Mesothelial cell of epicardium (in vitro differentiated cells): Measurements from ENCODE around the gene LPIN1. TPM values are rescaled to one million over a fixed set of nuclear protein-coding genes. Genes with fewer than 3 reads are reported as not detected.

ENCODE experiments used
- DNase-seq, 2 experiments: peaks; one replicate each; pipeline ENCODE4 v3.0.0; 2021; ENCODE audit warnings: low spot score in 2 of 2; ENCODE audit not compliant: unreplicated experiment in 2 of 2
- H3K27ac Mint-ChIP-seq: 2 replicates; pipeline ENCODE4 v1.8.0; 2021; ENCODE audit warnings: mixed read lengths
- H3K27me3 Mint-ChIP-seq: 2 replicates; pipeline ENCODE4 v1.8.0; 2021; ENCODE audit warnings: low read depth, mixed read lengths
- H3K36me3 Mint-ChIP-seq: 2 replicates; pipeline ENCODE4 v1.8.0; 2021; ENCODE audit warnings: mixed read lengths
- H3K4me1 Mint-ChIP-seq: 2 replicates; pipeline ENCODE4 v1.8.0; 2021; ENCODE audit warnings: mixed read lengths
- H3K4me3 Mint-ChIP-seq: 2 replicates; pipeline ENCODE4 v1.8.0; 2021; ENCODE audit warnings: mild to moderate bottlenecking, moderate library complexity, mixed read lengths
- H3K9me3 Mint-ChIP-seq: 2 replicates; pipeline ENCODE4 v1.8.0; 2021; ENCODE audit warnings: mixed read lengths
- CTCF ChIP-seq: fragments of 200-600 bp; sonication (generic); IDR thresholded peaks from one replicate; pipeline ENCODE4 v1.5.0; 2021; ENCODE audit warnings: antibody characterized with exemption; ENCODE audit not compliant: unreplicated experiment
- total RNA-seq: library from RNA; stranded (reverse); gene quantifications from 3 replicates; pipeline ENCODE4 v1.2.1, GENCODE V29; 2021

Gene LPIN1
- total RNA-seq, 1 donor from 2014 or later, result 36.1 TPM

GRCh38 chr2:11710632-11711353 lies 35.6 kb upstream of the LPIN1 start:
- no peak overlapping the region for H3K27ac Mint-ChIP-seq
- peaks cover 6% of the 10 kb centered on the region for H3K9me3 Mint-ChIP-seq
- H3K27me3 Mint-ChIP-seq, result peaks cover 3% of the 10 kb centered on the region
- H3K4me1 Mint-ChIP-seq, result peaks cover 12% of the 10 kb centered on the region
- H3K4me3 Mint-ChIP-seq, result no peak overlapping the region
- no peaks in the 10 kb centered on the region for H3K36me3 Mint-ChIP-seq
- no peak for DNase-seq
- no peak for TF ChIP-seq CTCF

GRCh38 chr2:11711354-11711716 lies 35.1 kb upstream of the LPIN1 start:
- Mint-ChIP-seq H3K9me3 (peaks cover 1% of the 10 kb centered on the region), H3K27ac (no peak overlapping the region), H3K4me3 (no peak overlapping the region), H3K4me1 (peaks cover 12% of the 10 kb centered on the region), H3K36me3 (no peaks in the 10 kb centered on the region), H3K27me3 (peaks cover 3% of the 10 kb centered on the region)
- no peak for DNase-seq
- no peak for TF ChIP-seq CTCF

DNA sequence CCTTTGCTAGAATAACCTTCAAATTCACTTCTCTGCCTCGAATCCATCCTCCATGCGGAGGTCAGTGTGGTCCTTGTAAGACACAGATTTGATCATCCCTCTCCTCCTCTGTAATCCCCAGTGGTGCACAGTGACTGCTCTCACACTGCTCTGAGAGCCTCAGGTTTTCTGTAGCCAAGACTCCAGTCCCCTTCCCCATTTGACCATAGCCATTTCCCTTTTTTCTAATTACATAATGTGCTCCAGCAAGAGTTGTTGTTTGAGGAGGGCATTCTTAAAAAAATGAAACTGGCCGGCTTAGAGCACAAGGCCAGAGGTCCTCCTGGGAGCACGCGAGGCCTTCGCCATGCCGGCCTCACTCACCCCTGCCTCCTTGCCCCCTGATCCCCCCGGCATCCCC lies 34.7 kb upstream of the LPIN1 start:
- no peak overlapping the region for H3K4me3 Mint-ChIP-seq
- no peaks in the 10 kb centered on the region for H3K9me3 Mint-ChIP-seq
- no peak for DNase-seq
- H3K27me3 Mint-ChIP-seq, result peaks cover 3% of the 10 kb centered on the region
- no peak overlapping the region for H3K27ac Mint-ChIP-seq
- peaks cover 14% of the 10 kb centered on the region for H3K4me1 Mint-ChIP-seq
- no peaks in the 10 kb centered on the region for H3K36me3 Mint-ChIP-seq
- no peak for TF ChIP-seq CTCF

GRCh38 chr2:11712866-11713265 lies 33.6 kb upstream of the LPIN1 start:
- H3K27me3 Mint-ChIP-seq, result peaks cover 9% of the 10 kb centered on the region
- no peak for TF ChIP-seq CTCF
- DNase-seq, result no peak
- H3K9me3 Mint-ChIP-seq, result no peaks in the 10 kb centered on the region
- no peak overlapping the region for H3K4me3 Mint-ChIP-seq
- H3K36me3 Mint-ChIP-seq, result no peaks in the 10 kb centered on the region
- H3K27ac Mint-ChIP-seq, result no peak overlapping the region
- H3K4me1 Mint-ChIP-seq, result peaks cover 19% of the 10 kb centered on the region

GRCh38 chr2:11713815-11714214 lies 32.6 kb upstream of the LPIN1 start:
- DNase-seq, result no peak
- Mint-ChIP-seq H3K4me1 (peaks cover 24% of the 10 kb centered on the region), H3K9me3 (no peaks in the 10 kb centered on the region), H3K4me3 (no peak overlapping the region), H3K27me3 (peaks cover 15% of the 10 kb centered on the region), H3K27ac (no peak overlapping the region), H3K36me3 (no peaks in the 10 kb centered on the region)
- no peak for TF ChIP-seq CTCF
